Pulmonary artery endothelial cell (primary cell): Measurements from ENCODE around the gene FAM20B. TPM values are rescaled to one million over a fixed set of nuclear protein-coding genes. Genes with fewer than 3 reads are reported as not detected.
"Not testable (repeated sequence)": the region's sequence is repeated elsewhere in the genome, so short reads cannot be mapped to it uniquely, and the experiment has no call there.

Source experiments
- DNase-seq: peaks from one replicate; pipeline ENCODE4 v3.0.0-alpha.2; 2011; ENCODE audit warnings: low read depth, low spot score
- total RNA-seq: library from RNA; depleted of rRNA; stranded (reverse); fragments of >200 nt; gene quantifications from 2 replicates; pipeline ENCODE4 v1.2.3, GENCODE V29; 2014

FAM20B gene
- total RNA-seq, 1 donor from 2014 or later: 38.1 TPM

DNA sequence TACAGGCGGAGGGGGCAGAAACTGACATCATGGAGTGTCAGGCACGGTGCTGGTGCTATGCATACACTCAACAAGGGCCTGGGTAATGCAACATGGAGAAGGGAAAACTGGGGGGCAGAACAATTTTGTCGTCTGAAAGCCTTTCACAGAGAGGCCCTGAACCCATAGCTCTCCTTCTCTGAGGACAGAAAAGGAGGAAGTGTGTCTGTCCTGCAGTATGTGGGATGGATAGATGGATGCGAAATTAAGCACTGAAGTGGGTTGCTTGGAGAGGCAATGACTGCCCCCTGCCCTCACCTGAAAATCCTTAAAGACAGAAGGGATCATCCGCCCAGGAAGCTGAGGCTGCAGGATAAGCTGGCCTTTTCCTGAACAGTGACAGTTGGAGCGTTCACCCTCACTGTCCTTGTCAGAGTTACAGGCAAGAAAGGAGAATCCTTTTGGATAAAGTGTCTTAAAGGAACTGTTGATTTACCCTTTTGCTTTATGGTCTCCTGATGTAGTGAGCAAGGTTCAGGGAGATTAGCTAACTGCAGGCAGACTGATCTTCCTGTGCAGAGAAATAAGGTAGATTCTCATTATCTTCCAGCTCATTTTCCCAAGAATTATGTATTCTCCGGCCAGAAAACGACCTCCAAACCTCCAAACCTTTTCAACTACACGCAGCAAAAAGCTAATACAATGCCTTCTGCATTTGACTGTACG is 1.6 kb upstream of the FAM20B start:
- no peak for DNase-seq

DNA sequence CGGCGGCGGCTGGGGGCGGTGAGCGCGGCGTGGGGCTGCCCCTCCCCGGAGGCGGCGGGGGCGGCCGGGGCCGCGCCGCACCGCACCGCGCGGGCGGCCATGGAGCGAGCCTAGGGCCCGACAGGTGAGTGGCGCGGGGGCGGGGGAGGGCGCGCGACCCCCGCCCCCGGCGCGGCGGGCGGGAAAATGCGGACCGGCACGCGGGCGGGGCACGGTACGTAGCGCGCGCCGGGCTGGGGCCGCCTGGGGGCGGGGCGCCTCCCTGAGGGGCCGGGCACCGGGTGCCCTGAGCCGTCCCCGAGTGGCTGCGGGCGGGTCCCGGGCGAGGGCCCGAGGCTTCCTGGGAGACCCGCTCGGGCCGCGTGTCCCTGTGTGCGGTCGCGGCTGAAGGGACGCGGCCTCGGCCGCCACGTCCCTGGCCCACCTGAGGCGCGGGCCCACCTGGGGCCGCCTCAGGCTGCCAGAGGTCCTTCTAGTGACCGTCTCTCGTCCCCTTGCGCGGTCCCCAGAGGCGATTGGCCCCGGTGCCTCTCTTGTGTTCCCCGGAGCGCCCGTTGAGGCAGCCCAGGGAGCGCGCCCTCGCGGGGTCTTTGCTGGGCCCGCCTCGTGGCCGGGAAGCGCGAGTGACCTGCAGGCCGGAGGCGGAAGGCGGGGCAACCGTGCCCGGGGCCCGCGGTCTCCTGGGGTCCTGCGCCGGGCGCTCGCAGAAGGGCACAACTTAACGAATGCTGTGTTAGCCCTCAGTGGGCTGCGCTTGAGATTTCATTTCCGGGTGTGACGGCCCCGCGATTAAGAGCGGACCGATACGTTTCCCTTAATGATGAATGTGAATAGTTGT is 500 bp downstream of the FAM20B start:
- no peak for DNase-seq

DNA sequence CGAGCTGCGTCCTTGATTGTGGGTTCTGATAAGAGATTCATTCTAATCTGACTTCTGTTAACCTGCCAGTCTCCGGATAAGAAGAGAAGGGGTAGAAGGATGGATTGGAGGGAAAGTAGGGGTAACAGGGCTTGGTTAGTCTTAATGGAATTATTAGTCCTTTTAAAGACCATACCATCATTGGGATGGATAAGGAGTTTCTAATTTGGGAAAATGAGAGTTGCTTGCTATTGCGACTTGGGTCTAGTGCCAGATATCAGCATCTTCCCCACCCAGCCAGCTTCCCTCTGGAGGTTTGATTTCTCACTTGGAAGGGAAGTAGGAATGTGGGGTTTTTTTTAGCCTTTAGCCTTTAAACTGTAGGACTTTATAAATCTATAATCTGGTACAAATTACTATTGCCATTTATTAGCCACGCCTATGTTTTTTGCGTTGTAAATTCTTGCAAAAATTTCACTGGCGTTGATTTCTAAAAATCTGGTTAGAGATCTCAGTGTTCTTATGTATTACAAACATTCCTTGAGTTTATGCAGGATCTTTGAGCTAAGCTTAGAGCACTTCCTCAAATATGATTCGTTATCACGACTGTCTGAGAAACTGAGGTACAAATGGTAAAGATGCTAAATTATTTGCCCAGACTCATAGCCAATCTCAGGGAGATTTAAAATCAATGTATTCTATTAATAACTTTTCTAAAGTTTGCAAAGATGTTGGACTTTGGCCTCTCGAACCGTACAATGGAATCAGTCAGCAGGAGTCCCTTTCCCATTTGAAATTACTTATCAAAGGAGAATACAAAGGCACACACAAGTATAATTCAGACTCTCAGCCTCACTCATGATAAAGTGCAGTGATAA is 1.3 kb downstream of the FAM20B start:
- DNase-seq: no peak

DNA sequence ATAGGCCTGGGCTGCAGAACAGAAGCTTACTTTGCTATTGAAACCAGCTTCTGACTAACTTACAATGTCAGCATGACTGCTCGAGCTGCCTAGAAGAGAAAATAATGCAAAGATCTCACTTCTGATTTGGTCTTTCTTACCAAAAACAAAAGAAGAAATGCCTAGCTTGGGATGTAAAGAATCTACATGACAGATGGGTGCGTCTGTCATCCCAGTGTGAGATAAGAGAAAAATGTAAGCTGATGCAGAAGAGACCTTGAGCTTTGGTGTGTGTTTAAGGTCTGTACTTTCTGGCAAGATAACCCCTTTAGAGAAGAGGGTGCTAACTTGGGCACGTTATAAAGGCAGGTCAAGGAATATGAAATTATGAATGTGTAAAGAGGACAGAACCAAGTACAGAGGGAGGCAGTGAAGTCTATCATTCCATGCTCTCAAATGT is 3.6 kb downstream of the FAM20B start:
- DNase-seq: no peak

DNA sequence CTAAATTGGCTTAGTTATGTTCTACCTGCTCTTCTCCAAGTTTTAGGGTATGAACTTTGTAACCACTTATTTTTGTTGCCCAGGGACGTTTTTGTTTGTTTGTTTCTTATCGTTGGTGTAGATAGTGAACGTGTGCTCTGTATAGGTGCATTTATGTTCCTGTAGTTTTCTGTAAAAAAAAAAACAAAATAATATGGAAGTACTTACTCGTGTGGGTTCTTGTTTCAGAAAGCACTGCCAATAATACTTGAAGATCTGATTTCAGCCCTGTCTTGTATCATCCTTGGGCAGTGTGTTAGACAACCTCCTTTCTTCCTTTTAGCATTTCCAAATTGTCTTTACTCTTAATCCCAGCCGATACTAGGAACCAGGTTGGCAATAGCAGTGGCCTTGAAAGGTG is 4.4 kb downstream of the FAM20B start:
- DNase-seq: no peak

DNA sequence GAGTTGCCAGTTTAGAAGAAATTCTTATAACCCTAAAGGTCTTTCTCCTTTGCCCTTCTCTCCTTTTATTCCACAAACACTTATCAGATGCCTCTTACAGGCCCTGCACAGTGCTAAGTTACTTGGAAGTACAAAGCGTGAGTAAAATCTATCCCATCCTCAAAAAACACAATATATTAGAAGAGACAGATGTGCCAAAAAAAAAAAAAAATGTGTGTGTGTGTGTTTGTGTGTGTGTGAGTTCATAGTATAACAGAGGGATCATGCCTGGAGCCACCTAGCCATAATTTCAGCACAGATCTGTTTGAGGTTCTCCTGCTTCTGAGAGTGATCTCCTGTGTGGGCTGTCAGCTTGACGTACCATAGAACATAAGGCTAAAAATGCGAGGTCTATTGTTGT is 5.0 kb downstream of the FAM20B start:
- no peak for DNase-seq

DNA sequence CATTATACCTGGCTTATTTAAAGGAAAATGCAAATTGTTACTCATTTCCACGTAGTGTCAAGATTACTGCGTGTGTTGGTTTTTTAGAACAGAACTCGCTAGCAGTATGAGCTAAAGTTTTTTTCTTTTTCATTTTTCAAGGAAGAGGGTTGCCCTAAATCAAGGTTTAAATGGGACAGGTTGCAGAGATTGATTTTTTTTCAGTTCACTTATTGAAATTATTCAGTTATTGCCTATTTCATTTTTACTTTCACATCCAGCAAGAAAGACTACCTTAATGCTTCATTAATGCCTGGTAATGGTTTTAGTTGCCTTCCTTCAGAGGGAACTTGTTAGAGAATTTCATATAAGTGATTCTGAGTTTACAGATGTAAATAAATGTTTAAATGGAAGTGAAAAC is 5.6 kb downstream of the FAM20B start:
- no peak for DNase-seq

DNA sequence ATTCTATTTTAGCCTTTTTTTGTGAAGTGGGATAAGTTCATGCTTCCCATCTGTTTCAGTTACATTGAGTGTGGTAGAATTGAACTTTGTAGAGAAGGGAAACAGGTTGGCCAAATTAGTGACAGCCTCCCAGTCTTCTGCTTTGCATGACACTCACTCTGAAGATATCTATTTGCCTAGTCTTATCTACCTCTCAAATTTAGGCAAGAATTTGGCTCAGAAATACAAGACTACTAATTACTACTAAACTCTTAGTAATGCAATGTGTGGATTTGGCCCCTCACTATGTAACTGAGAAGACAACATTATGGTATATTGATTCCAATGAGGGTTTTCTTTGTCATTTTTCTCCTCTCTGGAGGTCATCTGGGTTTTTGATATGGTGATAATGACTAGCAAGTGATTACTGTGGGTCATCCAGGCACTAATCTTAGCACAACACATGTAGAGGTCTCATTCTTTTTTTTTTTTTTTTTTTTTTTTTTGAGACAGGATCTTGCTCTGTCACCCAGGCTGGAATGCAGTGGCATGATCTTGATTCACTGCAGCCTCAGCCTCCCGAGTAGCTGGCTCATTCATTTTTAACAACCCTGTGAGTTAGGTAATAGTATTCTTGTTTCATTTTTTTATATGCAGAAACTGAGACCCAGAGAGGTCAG is 6.3 kb downstream of the FAM20B start:
- no peak for DNase-seq

DNA sequence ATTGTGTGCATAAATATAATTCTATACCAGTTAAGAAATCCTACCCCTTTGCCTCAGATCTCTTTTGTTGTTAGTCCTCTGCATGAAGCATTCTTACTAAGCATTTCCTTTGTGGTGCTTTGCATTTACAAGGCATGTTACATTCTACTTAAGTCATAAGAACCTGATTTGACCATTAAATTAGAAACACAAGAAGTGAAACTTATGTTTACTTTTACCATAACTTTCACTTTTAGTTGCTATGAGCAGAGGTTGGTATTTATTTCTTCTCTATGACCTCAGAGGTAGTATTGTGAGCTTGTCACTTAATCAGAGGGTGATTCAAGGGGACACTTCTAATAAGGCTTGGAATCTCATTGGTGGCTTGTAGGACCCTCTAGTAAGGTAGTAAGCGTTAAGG is 9.0 kb downstream of the FAM20B start:
- DNase-seq: no peak

DNA sequence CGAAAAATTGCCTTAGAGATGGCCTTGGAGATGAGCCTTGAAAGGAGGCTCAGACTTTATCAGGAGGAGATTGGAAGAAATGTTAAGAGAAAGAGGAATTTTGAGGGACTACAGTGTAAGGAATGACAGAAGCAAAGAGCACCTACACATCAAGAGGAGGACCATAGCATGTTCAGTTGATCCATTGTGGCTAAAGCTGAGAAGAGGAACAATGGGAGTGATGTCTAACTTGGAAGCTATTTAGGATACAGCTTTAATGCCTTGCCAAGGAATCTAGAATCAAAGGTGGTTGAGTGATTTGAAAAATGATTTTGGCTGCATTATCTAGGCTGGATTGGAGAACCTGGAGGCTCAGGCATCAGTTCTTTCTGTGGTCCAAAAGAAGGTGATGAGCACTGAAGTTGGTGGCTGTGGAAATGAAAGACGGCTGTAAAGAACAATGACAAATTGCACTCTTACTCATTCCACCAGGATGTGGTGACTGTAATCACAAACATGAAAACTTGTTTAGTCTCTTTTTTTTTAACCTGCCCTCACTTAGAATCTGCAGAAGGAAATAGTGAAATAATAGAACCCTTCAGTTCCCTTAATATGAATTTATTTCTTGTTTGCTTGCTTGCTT is 11.3 kb downstream of the FAM20B start:
- DNase-seq: no peak

DNA sequence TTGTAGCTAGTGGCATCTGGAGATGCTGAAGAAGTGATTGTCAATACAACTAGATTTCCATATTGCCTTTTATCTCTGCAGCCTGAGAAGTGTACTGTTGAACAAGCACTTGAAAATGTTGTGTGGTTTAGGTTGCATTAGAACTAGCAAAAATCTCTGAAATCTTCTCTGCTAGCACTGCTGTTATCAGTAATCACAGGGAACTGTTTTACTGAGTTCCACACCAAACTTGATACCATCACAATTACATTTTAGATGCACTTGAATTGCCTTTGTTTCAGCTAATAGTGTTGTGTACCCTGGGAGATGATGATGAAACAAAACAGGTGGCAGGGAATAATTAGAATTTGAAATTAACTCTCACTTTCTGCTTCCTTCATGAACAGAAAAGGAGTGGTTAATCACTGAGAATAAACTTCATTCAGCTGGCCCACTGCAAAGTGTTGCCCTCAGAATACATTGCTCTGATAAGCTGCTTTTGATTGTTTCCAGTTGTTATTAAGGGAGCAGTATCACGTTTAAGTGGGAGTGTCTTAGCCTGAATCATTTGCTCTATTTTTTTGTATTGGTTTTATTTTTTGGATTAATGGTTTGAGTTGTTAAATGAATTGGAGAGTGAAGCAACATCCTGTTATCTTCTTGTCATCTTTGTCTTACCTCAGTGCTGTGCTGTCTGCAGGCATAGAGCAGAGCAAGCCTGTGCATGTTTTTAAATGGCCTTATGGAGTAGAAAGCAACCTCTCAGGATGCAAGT is 13.0 kb downstream of the FAM20B start:
- DNase-seq: no peak

DNA sequence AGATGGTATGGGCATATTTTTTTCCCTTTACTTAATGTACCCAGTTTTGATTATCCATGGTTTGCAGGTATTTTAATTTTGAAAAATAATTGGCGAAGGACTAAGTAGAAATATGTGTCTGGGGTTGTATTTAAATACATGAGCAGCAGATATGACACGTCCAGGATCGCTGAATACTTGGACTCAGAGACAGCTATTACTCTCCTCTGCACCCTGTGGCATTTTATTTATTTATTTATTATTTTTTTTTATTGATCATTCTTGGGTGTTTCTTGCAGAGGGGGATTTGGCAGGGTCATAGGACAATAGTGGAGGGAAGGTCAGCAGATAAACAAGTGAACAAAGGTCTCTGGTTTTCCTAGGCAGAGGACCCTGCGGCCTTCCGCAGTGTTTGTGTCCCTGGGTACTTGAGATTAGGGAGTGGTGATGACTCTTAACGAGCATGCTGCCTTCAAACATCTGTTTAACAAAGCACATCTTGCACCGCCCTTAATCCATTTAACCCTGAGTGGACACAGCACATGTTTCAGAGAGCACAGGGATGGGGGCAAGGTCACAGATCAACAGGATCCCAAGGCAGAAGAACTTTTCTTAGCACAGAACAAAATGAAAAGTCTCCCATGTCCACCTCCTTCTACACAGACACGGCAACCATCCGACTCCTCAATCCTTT is 13.9 kb downstream of the FAM20B start:
- not testable (repeated sequence) for DNase-seq

DNA sequence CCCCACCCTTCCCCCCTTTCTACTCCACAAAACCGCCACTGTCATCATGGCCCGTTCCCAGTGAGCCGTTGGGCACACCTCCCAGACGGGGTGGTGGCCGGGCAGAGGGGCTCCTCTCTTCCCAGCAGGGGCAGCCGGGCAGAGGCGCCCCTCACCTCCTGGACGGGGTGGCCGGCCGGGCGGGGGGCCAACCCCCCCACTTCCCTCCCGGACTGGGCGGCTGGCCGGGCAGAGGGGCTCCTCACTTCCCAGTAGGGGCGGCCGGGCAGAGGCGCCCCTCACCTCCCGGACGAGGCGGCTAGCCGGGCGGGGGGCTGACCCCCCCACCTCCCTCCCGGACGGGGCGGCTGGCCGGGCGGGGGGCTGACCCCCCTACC is 14.5 kb downstream of the FAM20B start:
- not testable (repeated sequence) for DNase-seq

DNA sequence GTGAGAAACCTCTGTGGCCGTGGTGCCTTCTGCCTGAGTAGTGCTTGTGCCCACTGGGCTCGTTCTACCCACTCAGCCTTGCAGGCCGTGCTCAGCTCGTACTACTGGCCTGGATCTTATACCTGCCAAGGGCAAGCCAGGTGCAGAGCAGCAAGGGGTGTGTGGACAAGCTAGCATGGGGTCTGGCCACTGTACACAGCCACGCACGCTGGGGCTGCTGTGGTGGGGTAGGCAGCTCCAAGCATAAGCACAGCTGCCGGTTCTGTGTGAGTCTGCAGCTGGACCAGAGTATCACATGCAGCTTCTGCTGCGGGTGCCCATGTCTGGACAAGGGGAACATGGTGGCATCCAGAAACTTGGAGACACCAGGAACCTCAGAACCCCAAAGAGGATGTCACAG is 16.4 kb downstream of the FAM20B start:
- no peak for DNase-seq

DNA sequence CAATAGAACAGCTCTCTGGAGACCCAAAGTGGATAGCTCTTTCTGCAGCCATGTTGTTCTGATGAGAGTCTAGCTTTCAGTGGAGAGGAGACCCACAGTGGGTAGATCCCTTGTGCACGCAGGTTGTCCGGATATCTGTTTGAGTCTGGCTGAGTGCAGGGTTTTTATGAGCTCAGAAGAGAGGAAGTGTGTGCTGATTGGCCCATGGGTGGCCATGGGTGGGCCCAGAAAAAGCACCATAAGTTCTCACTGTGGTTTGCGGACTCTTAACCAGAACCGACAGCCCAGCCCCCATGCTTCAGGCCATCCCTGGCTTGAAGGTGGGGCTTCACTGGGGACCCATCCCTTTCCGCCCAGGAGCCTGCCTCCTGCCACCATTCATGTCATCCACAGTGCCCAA is 17.0 kb downstream of the FAM20B start:
- no peak for DNase-seq

DNA sequence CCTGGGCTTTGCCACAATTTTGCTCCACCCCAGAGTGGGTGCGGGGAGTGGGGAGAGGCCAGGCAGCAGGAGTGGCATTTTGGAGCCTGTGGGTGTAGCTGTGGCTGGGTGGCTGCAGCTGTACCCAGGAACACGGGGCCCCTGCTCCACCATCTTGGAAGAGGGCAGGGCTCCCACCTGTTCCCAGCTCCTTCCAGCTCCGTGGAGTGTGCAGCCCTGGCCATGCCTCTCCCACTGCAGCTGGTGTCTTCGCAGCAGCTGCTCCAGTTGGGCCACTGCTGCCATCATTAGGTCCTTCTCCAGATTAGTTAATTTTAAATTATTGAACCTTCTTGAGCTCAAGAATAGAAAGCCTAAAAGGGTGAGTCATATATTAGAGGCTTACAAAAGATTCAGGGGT is 17.6 kb downstream of the FAM20B start:
- DNase-seq: no peak

DNA sequence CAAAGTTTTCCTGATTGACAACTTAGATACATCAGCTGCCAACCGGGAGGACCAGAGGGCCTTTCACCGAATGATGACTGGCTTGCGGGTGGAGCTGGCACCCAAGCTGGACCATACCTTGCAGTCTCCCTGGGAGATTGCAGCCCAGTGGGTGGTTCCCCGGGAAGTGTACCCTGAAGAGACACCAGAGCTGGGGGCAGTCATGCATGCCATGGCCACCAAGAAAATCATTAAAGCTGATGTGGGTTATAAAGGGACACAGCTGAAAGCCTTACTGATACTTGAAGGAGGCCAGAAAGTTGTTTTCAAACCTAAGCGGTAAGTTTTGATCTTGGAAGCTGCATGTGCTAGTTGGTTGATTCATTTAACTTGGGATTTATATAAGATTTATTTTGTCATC is 18.2 kb downstream of the FAM20B start:
- DNase-seq: no peak

DNA sequence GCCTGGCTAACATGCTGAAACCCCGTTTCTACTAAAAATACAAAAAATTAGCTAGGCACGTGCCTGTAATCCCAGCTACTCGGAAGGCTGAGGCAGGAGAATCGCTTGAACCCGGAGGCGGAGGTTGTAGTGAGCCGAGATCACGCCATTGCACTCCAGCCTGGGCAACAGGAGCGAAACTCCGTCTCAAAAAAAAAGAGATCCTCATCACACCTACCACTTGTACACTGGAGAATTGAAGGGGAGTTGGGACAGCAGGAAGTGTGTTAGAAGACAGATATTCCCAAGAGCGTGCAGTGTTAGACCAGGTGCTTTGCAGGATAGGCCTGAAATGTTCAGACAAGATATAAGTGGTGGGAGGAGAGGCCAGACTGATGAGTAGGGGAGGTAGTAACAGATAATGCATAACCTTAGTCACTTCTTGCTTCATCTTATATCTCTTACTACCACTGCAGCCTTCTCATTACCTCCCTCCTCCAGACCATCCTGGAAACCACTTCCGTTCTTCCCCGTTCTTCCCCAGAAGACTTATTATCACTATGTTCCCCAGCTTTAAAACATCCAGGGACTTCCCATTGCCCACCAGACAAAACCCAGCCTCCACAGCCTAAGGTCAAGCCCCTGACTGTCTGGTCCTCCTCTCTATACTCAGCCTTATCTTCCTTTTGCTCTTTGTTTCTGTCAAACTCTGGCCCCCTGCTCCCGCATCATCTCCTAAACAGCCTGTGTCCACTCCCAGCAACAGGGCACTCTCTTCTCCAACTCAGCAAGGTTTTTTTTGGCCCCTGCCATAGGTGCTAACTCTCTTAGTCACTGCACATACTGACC is 21.3 kb downstream of the FAM20B start:
- no peak for DNase-seq

DNA sequence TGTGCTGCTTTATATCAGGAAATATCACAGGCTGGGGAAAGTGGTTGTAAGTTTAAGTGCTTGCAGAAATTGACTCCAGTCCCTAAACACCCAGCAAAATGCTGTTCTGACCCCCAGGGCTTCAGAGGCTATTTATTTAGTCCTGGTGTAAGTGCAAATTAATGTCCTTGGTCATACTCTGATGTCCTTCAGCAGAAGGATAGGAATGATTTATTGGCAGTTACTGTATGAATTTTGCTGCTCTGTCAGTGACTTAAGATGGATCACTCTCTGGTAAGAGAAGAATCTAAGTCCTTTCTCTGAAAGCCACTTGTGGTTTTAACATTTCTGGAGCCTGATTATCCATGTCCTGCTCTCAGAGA is 21.9 kb downstream of the FAM20B start:
- DNase-seq: no peak
